Astrocyte of the spinal cord (primary cell): Measurements from ENCODE around the gene NOL4.
"Not testable (repeated sequence)": the region's sequence is repeated elsewhere in the genome, so short reads cannot be mapped to it uniquely, and the experiment has no call there.

ENCODE experiments used
- DNase-seq: peaks from one replicate; pipeline ENCODE4 v3.0.0; 2011; ENCODE audit warnings: low read depth, low spot score
- H3K4me3 ChIP-seq: 2 replicates; pipeline ENCODE4 v1.5.1; 2011; ENCODE audit warnings: low read depth, mild to moderate bottlenecking, low read length, moderate library complexity
- CTCF ChIP-seq: IDR thresholded peaks from 2 replicates; pipeline ENCODE4 v1.5.1; 2012; ENCODE audit warnings: low read depth, mild to moderate bottlenecking, low read length, inconsistent platforms
- in situ Hi-C: cut with HindIII; loops from 2 replicates; pipeline ENCODE4 v1.10.0; 2017; ENCODE audit warnings: low sequenced_read_pairs

Gene NOL4

GRCh38 chr18:34248727-34249126 lies 24.0 kb upstream of the NOL4 start:
- H3K4me3 ChIP-seq = no peak overlapping the region
- in situ Hi-C loops = no loop called here
- TF ChIP-seq CTCF = no peak
- no peak for DNase-seq

GRCh38 chr18:34242739-34243138 lies 18.0 kb upstream of the NOL4 start:
- in situ Hi-C loops = no loop called here
- TF ChIP-seq CTCF = no peak
- H3K4me3 ChIP-seq = no peak overlapping the region
- DNase-seq = no peak

GRCh38 chr18:34233781-34234388 lies 9.2 kb upstream of the NOL4 start:
- in situ Hi-C loops = not testable (repeated sequence)

GRCh38 chr18:34225218-34225553 lies 473 bp upstream of the NOL4 start:
- no peak for DNase-seq
- no peak for TF ChIP-seq CTCF
- in situ Hi-C loops = no loop called here
- H3K4me3 ChIP-seq = peak overlapping the region; percentile 51

More at GRCh38 chr18:34233781-34234388, 9.2 kb upstream of the NOL4 start:
- not testable (repeated sequence) for DNase-seq, H3K4me3 ChIP-seq

GRCh38 chr18:34223893-34224422 lies 755 bp downstream of the NOL4 start:
- no peak for TF ChIP-seq CTCF
- peak; percentile 5 for DNase-seq
- in situ Hi-C loops = no loop called here
- peak overlapping the region; percentile 51 for H3K4me3 ChIP-seq

- peak; percentile 9 for DNase-seq
- H3K4me3 ChIP-seq = peak overlapping the region; percentile 50
- TF ChIP-seq CTCF = no peak
- in situ Hi-C loops = no loop called here
These were observed 1.4 kb downstream of the NOL4 start for GRCh38 chr18:34223164-34223892.
